CD4-positive, alpha-beta T cell treated with Interleukin-15 for 4 hours (primary cell): Measurements from ENCODE around the gene ZBTB39.
"Not testable (repeated sequence)": the region's sequence is repeated elsewhere in the genome, so short reads cannot be mapped to it uniquely, and the experiment has no call there.

Experiments used
- DNase-seq: peaks from one replicate; pipeline ENCODE4 v3.0.0-alpha.2; 2020; ENCODE audit warnings: low spot score

ZBTB39 gene

DNA sequence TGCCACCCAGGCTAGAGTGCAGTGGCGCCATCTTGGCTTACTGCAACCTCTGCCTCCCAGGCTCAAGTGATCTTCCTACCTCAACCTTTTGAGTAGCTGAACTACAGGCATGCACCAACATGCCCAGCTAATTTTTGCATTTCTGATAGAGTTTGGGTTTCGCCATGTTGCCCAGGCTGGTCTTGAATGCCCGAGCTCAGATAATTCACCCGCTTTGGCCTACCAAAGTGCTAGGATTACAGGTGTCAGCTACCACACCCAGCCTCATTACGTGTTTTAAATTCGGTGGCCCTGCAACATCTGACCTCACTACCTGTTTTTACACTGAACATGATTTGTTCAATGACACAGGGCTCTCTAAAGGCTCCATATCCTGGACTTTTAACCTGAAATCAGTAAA, 26.1 kb downstream of the ZBTB39 start:
- DNase-seq, result no peak

DNA sequence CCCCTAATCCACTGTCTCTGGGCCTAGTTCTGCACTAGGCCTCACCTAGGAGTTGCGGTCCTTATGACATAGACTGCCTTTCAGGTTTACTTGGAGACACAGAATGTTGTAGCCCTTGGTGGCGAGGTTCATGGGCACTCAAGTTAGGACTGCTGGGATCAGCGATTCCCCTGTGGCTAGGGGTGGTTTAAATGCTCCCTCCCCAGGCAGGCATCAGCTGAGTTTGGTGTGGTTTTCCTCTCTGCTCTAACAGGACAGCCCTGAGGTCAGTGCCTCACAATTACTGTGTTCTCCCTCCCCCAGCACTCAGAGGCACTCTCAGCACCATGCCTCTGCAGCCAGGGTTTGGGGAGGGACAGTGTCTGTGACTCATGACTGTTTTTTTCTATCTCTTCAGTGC, 26.7 kb downstream of the ZBTB39 start:
- no peak for DNase-seq

DNA sequence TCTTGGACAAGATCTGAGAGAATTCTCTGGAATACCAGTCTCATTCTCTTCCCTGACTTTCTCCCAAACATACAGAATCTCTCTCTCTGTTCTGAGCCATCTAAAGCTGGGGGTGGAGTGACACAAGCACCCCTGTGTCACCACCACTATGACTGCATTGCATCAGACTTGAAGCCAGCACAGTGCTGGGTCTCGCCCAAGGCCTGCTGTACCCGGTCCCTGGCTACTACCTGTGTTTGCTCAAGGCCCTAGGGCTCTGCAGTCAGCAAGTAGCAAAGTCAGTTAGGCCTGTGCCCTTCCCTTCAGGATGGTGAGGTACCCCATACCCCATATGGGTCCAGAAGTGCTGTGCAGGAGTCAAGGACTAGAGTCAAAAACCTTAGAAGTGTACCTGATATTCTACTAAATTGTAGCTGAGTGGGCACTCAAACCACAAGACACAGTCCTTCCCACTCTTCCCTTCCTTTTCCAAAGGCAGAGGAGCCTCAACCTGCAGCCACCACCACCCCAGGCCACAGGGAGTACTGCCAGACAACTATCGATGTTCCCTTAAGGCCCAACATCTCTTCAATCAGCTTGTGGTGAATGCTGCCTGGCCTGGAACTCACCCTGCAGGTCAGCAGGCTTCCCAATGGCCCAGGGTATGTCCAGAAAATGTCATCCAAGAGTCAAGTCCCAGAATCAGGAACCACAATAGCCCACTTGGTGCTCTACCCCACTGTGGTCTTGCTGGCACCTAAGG, 27.8 kb downstream of the ZBTB39 start:
- DNase-seq, result no peak

DNA sequence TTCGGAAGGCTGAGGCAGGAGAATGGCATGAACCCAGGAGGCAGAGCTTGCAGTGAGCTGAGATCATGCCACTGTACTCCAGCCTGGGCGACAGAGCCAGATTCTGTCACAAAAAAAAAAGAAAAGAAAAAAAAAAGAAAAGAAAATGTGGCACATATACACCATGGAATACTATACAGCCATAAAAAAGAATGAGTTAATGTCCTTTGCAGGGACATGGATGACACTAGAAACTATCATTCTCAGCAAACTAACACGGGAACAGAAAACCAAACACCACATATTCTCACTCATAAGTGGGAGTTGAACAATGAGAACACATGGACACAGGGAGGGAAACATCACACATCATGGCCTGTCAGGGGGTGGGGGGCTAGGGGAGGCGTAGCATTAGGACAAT, 29.0 kb downstream of the ZBTB39 start:
- not testable (repeated sequence) for DNase-seq

DNA sequence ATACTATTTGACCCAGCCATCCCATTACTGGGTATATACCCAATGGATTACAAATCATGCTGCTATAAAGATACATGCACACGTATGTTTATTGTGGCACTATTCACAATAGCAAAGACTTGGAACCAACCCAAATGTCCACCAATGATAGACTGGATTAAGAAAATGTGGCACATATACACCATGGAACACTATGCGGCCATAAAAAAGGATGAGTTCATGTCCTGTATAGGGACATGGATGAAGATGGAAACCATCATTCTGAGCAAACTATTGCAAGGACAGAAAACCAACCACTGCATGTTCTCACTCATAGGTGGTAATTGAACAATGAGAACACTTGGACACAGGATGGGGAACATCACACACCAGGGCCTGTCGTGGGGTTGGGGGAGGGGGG, 32.1 kb downstream of the ZBTB39 start:
- not testable (repeated sequence) for DNase-seq

DNA sequence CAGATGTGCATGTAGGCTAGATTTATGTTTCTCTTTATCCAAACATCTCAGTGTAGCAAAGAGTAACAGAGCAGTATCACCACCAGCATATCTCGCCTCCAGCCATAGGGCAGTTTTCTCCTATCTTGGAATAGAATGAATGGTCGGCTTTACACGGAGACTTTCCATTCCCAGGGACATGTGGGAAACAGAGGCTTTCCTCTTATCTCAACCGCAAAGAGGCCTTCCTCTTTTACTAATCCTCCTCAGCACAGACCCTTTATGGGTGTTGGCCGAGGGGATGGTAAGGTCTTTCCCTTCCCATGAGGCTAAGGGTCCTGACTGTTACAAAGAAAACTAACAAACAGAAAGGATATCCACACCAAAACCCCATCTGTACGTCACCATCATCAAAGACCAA, 37.4 kb downstream of the ZBTB39 start:
- DNase-seq, result not testable (repeated sequence)

DNA sequence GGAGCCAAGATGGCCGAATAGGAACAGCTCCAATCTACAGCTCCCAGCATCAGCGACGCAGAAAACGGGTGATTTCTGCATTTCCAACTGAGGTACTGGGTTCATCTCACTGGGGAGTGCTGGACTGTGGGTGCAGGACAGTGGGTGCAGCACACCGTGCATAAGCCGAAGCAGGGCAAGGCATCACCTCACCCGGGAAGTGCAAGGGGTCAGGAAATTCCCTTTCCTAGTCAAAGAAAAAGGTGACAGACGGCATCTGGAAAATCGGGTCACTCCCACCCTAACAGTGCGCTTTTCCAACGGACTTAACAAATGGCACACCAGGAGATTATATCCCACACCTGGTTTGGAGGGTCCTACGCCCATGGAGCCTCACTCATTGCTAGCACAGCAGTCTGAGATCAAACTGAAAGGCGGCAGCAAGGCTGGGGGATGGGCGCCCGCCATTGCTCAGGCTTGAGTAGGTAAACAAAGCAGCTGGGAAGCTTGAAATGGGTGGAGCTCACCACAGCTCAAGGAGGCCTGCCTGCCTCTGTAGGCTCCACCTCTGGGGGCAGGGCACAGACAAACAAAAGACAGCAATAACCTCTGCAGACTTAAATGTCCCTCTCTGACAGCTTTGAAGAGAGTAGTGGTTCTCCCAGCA, 40.2 kb downstream of the ZBTB39 start:
- not testable (repeated sequence) for DNase-seq

DNA sequence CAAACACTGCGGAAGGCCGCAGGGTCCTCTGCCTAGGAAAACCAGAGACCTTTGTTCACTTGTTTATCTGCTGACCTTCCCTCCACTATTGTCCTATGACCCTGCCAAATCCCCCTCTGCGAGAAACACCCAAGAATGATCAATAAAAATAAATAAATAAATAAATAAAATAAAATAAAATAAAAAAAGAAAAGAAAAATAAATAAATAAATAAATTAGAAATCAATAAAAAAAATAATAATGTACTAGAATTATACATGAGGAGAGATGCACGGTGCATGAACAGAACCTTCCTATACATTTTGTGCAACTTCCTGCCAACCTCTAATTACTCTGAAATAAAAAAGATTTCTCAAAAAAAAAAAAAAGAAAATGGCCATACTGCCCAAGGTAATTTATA, 41.2 kb downstream of the ZBTB39 start:
- DNase-seq, result not testable (repeated sequence)

DNA sequence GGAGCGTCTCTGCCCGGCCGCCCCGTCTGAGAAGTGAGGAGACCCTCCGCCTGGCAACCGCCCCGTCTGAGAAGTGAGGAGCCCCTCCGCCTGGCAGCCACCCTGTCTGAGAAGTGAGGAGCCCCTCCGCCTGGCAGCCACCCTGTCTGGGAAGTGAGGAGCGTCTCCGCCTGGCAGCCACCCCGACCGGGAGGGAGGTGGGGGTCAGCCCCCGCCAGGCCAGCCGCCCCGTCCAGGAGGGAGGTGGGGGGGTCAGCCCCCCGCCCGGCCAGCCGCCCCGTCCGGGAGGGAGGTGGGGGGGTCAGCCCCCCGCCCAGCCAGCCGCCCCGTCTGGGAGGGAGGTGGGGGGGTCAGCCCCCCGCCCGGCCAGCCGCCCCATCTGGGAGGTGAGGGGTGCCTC, 42.8 kb downstream of the ZBTB39 start:
- not testable (repeated sequence) for DNase-seq

DNA sequence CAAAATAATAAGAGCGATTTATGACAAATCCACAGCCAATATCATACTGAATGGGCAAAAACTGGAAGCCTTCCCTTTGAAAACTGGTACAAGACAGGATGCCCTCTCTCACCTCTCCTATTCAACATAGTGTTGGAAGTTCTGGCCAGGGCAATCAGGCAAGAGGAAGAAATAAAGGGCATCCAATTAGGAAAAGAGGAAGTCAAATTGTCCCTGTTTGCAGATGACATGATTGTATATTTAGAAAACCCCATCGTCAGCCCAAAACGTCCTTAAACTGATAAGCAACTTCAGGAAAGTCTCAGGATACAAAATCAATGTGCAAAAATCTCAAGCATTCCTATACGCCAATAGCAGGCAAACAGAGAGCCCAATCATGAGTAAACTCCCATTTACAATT, 44.1 kb downstream of the ZBTB39 start:
- not testable (repeated sequence) for DNase-seq

DNA sequence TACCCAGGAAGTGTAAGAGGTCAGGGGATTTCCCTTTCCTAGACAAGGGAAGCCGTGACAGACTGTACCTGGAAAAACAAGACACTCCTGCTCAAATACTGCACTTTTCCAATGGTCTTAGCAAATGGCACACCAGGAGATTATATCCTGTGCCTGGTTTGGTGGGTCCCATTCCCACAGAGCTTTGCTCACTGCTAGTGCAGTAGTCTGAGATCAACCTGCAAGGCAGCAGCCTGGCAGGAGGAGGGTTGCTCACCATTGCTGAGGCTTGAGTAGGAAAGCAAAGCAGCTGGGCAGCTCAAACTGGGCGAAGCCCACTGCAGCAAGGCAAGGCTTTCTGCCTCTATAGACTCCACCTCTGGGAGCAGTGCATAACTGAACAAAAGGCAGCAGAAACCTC, 47.9 kb downstream of the ZBTB39 start:
- no peak for DNase-seq

DNA sequence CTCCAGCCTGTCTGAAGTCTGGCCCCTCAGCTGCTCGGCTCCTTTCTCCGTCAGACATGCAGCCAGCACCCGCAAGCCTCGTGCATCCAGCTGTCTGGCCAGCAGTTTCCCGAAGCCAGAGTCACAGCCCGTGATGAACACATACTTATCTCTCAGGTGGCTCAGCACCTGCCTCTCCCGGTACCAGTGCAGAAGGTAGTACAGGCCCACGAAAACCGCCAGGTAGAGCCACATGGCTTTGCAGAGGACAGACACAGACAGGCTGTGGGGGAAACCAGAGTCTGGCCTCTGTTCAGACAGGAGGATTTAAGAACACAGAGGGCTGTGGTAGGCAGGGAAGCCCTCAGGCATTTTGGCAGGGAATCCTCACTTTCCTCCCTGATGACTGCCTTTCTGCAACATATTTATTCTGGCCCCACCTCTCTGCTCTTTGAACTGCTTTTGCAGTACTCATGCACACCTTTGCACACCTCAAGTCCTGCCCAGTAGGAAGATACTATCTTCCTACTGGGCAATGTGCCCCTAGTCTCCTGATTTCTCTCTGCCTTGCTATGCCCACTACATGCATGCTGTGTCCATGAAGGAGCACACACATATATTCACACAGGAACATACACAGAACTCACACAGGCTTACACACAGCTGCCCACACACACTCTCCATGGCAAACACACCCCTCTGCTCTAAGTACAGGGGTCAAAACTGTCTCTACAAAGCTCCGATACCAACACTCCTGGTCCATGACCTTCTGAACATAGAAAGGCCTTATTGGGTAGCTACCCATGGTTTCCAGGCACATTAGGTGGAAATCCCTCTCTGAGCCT, 48.9 kb downstream of the ZBTB39 start, which contains the start of gene RDH16:
Gene RDH16 (minus strand): TSS at position 380 of the 824 bp plus-strand sequence. CDS start 146 bp downstream, at position 234.
- no peak for DNase-seq

DNA sequence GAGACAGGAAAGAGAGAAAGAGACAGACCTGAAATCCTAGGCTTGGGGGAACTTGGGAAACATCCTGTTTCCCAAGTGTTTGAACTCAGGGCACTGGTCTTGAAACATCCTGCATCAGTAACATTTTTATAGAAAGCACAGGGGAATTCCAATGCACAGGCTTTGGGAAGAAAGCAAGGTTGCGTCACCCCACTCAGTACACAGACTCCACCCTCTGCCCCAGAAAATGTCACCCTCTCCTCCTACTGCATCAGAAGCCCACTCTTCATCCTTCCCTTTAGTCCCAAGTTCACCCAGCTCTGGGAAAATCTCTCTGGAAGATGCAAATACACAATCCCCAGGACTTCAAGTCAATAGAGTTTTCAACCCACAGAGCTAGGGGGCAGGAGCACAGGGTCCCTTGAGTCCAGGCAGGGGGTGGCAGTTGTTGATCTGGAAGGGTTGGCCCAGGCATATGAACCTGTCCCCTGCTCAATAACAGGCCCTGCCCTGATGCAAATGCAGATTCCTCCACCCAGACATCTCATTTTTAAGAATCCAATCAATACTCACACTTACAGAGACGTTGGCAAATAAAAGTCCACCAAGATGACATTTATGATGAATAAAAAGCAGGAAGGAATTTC, 50.6 kb downstream of the ZBTB39 start:
- no peak for DNase-seq

DNA sequence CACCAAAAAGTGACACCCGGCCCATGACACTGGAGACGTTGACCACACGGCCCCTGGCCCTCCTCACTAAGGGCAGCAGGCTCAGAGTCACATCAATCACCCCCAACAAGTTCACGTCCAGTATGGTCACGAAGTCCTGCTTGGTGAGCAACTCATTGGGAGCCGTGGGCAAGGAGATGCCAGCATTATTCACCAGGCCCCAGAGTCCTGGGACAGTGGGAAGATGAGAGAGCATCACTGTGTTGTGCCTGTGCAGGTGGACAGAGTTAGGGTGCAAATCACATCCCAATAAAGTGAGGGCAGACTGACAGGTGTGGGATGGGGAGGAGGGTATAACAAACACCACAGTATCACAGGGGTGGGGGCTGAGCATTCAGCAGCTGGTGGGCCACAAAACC, 51.4 kb downstream of the ZBTB39 start:
- DNase-seq, result no peak

DNA sequence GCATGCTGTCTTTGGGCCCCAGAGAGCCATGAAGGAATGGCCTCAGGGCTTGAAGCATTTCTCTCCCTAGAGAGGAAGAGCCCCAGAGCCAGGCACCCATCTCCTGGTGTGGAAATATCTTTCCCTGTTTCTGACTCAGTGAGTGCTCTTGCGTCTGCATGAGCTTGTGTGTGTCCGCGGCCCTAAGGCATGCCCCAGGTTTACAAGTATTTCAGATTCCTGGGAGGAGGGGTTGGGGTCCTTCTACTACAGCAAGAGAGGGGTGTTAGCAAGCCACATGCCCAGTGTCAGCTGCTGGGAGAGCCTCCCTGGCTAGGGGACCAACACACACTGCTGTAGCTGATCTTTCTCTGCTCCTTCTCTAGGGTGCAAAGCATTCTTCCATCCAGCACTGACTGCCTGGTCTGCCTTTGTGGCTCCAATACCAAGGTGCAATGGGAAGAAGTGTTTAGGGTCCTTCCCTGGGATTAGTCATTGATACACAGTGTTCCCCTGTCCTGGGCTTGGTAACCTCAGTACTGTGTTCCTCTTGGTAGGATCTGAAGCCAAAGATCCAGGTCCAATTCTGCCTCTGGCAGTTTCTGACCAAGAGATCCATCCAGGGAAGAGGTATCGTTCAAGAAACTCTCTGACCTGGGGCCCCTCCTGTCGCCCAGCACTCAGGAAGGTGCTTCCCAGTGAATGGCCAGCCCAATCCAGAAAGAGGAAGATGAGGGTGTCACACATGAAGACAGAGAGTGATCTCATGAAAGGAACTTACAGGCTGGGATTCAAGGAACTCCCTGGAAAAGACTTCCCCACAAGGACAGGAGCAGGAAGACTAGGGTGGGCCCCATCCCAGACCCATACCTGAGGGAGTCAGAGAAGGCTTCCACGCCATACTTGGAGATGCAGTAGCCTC, 52.0 kb downstream of the ZBTB39 start:
- no peak for DNase-seq

DNA sequence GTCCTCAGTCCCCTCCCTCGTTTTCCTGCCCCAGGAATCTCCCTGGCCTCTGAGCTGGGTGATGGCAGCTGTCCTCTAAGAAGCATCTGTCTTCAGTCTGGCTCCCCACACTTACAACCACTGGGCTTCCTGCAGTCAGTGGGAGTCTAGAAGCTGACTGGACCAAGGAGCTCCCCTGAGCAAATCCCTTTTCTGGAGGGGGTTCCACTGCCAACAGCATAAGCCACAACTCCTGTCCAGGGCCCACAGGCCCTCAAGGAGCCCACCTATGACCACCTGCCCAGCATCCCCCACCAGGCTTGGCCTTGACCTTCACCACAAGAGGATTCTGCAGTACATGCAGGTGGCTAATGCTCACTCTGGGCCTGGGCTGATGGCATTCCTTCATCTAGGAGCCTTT, 53.0 kb downstream of the ZBTB39 start:
- DNase-seq, result no peak

DNA sequence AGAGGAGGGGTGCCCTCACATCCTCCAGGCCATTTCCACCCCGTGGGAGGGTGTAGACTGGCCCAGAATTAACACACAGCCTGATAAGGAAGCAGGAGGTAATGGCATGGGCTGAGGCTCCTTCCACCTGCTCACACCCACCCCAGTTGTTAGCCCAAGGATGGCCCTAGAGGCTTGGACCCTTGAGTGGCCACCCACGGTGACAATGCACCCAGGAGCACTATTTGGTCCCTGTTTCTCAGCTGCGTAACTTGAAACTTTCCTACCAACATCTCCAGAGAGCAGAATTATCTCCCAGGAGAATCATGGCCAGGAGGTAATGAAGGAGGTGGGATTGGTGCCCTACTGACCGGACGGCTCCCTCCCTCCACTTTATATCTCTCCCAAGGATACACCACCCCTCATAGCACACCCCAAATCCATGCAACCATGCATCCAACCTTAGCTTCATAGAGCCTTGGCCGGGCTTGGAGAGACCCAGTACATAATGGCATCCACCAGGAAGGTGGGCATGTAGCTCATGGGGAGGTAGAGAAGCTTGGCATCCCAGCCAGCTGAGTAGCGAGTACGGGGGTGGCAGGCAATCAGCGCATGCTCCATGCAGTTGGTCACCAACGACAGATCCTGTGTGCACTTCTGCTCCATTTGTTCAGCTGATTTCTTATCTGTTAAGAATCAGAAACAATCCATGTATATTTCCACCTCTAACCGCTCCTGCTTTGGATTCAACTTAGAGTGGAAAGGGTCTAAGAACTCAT, 54.6 kb downstream of the ZBTB39 start:
- DNase-seq, result no peak

DNA sequence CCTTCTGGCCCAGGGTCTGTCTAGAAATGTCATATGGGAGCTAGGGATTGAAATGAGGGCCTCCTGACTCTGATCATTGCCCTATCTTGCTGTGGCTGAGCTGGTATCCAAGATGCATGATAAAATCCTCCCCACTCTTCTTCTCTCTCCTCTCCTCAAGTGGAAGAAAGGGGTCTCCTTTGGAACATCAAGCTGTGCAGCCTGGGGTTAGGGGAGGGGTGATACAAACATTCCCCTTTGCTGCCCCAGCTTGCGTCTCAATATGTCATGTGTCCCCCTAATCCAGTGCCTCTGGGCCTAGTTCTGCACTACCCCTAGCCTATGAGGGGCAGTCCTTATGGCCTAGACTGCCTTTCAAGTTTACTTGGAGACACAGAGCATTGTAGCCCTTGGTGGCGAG, 57.5 kb downstream of the ZBTB39 start:
- no peak for DNase-seq
